ENCODE measurements around the gene STX19. TPM values are rescaled to one million over a fixed set of nuclear protein-coding genes. Genes with fewer than 3 reads are reported as not detected.
A peak's percentile ranks its signal among the peaks of the same experiment; 100 is the strongest.

The STX19 gene
- total RNA-seq, 3 donors from 2014 or later, result not detected

DNA sequence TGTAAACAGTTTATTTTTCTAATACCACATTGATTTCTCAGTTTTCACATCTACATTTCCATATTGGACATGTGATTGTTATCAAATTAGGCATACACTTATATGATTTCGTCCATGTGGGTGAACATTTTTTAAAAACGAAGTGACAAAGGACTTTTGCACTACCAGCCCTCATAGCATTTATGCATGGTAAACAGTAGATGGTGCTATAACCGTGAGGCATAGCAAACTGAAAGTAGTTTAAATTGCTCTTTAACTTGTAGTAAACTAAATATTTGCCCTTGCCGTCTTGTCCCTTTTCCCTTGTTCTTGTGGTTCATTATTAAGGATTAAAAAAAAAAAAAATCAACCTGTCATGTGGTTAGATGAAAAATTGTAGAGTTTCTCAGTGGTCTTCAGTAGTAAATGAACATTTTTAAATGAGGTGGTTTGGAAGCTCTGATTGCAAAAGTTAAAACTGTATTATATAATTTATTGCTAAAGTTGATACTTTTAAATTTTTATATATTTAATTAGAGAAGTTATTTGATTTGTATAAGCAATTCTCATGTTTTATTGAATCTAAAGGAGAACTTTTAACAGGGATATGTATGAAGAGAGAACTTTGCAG lies 24.0 kb downstream of the STX19 start:
- no peak for DNase-seq
- no peaks in the 10 kb centered on the region for H3K9me3 Mint-ChIP-seq
- H3K36me3 Mint-ChIP-seq (ENCODE audit: insufficient read depth), result no peaks in the 10 kb centered on the region
- H3K27me3 Mint-ChIP-seq (ENCODE audit: low read depth), result no peaks in the 10 kb centered on the region
- H3K4me1 Mint-ChIP-seq (ENCODE audit: low read depth), result peaks cover 2% of the 10 kb centered on the region
- H3K4me3 Mint-ChIP-seq, result peak overlapping the region; percentile 73
- peak; percentile 58 for ATAC-seq

DNA sequence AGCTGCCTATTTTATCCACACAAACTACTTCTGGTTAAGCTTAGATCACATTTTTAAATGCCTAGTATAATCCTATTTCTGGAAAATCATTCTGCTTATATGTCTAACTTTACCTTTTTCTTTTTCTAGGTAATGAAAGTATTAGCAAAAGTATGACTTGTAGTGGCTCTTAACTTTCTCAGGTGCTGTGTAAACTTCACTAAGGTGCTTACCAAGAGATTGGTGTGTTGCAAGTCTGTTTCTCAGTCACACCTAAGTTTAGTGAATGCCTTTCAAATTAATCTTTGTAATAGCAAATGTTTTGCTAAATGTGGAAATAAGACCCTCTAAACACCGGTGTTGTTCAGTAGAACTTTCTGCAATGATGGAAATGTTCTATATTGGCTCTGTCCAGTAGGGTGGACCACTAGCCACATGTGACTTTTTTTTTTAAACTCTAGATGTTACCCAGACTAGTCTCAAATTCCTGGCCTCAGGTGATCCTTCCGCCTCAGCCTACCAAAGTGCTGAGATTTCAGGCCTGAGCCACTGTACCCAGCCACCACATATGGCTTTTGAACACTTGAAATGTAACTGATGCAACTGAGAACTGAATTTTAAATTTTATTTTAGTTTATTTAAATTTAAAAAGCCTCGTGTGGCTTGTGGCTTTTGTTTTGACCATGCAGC lies 26.4 kb downstream of the STX19 start:
- no peak for ATAC-seq
- no peaks in the 10 kb centered on the region for H3K27me3 Mint-ChIP-seq (ENCODE audit: low read depth)
- no peaks in the 10 kb centered on the region for H3K9me3 Mint-ChIP-seq

DNA sequence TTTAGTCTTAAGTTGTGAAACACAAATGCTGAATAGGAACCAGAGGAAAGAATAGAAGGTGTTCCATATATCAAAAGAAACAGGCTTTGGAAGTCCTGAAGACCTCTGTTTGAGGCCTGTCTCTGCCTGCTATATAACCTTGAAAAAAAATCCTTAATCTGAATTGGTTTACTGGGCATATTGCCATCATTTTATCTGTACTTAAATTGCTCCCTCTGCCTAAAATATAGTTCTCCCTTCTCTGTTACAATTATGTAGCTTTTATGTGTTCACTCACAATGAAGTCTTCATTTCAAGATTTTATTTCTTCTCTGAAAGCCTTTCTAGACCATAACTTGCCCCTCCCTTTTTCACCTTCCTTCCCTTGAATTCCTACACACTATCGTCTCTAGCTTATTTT lies 27.2 kb downstream of the STX19 start:
- peaks cover 2% of the 10 kb centered on the region for H3K4me1 Mint-ChIP-seq (ENCODE audit: low read depth)
- ATAC-seq (no peak), DNase-seq (no peak)
- no peaks in the 10 kb centered on the region for H3K9me3 Mint-ChIP-seq
- H3K4me3 Mint-ChIP-seq, result no peak overlapping the region
- H3K27me3 Mint-ChIP-seq (ENCODE audit: low read depth), result no peaks in the 10 kb centered on the region
- peaks cover 5% of the 10 kb centered on the region for H3K36me3 Mint-ChIP-seq (ENCODE audit: insufficient read depth)

More for the DNA sequence above, 26.4 kb downstream of the STX19 start:
- no peak for DNase-seq
- H3K4me1 Mint-ChIP-seq (ENCODE audit: low read depth), result peaks cover 2% of the 10 kb centered on the region
- no peak overlapping the region for H3K4me3 Mint-ChIP-seq
- peaks cover 4% of the 10 kb centered on the region for H3K36me3 Mint-ChIP-seq (ENCODE audit: insufficient read depth)

DNA sequence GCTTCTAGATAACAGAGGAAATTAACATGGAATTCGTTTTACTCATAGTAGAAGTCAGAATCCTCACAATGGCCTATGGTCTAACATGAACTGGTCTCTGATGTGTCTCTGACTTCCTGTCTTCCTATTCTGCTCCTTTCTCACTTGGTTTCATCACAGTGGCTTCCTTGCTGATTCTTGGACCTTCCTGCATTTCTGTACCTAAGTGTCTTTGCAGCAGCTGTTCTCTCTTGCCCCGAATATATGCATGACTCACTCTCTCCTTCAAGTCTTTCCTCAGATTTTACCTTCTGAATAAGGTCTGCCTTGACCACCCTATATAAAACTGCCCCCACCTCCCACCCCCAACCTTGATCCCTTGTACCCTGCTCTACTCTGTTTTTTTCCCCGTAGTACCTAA lies 34.3 kb downstream of the STX19 start:
- Mint-ChIP-seq H3K36me3 (ENCODE audit: insufficient read depth) (peaks cover 5% of the 10 kb centered on the region), H3K4me1 (ENCODE audit: low read depth) (peaks cover 4% of the 10 kb centered on the region), H3K27me3 (ENCODE audit: low read depth) (no peaks in the 10 kb centered on the region), H3K4me3 (no peak overlapping the region), H3K9me3 (no peaks in the 10 kb centered on the region)
- ATAC-seq (no peak), DNase-seq (no peak)

DNA sequence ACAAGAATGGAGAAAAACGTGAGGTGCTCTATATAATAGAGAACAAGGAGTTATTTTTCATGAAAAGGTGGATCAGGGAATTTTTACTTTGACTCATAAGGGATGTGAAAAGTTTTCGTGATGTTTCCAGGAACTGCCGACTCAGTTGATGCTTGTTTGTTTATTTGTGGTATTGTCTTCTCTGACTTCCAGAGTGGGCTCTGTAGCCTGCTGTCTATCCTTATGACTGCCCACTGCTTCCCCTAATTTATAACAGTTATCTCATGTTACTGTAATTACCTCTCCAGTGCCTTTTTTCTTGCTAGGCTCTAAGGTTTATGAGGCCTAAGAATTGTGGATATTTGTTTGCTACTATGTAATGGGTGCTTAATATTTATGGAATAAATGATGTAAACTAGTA lies 36.2 kb downstream of the STX19 start:
- Mint-ChIP-seq H3K9me3 (no peaks in the 10 kb centered on the region), H3K4me3 (no peak overlapping the region), H3K27me3 (ENCODE audit: low read depth) (no peaks in the 10 kb centered on the region), H3K4me1 (ENCODE audit: low read depth) (peaks cover 4% of the 10 kb centered on the region), H3K36me3 (ENCODE audit: insufficient read depth) (peaks cover 3% of the 10 kb centered on the region)
- ATAC-seq, result no peak
- DNase-seq, result no peak

DNA sequence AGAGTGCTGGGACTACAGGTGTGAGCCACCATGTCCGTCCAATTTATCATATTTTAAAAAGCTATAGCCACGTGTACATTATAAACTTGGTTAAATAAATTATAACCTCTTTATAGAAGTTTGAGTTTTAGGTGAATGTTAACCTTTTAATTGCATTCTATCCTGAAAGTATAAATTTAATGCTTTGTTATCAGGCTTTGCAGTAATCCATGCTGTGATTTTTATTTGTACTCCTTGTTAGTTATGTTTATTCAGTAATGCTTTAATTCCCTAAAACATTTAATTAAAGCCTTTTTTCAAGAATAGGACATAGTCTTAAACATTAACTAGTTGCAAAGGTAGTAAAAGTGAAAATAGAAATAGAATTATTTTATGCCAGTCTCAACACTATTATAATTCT lies 36.8 kb downstream of the STX19 start:
- no peaks in the 10 kb centered on the region for H3K36me3 Mint-ChIP-seq (ENCODE audit: insufficient read depth)
- DNase-seq, result no peak
- no peaks in the 10 kb centered on the region for H3K27me3 Mint-ChIP-seq (ENCODE audit: low read depth)
- ATAC-seq, result no peak
- H3K4me3 Mint-ChIP-seq, result no peak overlapping the region
- no peaks in the 10 kb centered on the region for H3K9me3 Mint-ChIP-seq
- peaks cover 4% of the 10 kb centered on the region for H3K4me1 Mint-ChIP-seq (ENCODE audit: low read depth)

DNA sequence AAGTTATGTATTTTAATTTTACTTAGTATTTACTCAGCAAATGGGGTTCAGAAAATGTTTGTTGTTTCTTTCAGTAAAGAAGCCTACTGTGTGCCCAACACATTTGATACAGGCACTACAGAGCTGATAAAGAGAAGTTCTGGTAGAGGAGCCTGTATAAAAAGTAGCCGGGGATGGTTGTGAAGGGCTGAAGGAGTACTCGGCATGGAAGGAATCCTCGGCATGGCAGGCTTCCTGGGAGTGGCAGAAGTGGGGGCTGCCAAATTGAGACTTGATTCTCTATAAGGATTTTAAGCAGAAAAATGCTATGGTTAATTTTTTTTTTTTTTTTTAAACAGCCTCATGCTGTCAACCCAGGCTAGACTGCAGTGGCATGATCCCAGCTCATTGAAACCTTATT lies 39.2 kb downstream of the STX19 start:
- Mint-ChIP-seq H3K9me3 (no peaks in the 10 kb centered on the region), H3K4me1 (ENCODE audit: low read depth) (peaks cover 2% of the 10 kb centered on the region), H3K27me3 (ENCODE audit: low read depth) (no peaks in the 10 kb centered on the region), H3K36me3 (ENCODE audit: insufficient read depth) (no peaks in the 10 kb centered on the region), H3K4me3 (no peak overlapping the region)
- no peak for DNase-seq
- no peak for ATAC-seq

DNA sequence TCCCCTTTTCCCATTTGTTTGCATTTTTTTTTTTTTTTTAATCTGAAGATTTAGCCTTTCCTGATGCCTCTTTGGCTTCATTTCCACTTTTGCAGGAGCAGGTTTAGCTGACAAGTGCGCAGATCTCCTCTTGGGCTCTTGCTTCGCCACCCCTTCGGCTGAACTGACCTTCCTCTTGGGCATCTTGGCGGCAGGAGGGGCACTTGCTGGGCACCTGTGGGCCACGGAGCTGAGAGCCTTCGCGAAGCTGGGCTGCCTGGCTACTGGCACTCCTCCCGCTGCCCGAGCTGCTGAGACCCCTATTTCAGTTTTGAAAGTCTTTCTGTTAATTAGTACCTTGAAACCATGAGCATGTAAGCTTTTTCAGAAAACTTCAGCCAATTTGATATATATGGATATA lies 39.6 kb downstream of the STX19 start:
- ATAC-seq (no peak), DNase-seq (no peak)
- H3K36me3 Mint-ChIP-seq (ENCODE audit: insufficient read depth), result no peaks in the 10 kb centered on the region
- no peaks in the 10 kb centered on the region for H3K4me1 Mint-ChIP-seq (ENCODE audit: low read depth)
- H3K4me3 Mint-ChIP-seq, result no peak overlapping the region
- H3K27me3 Mint-ChIP-seq (ENCODE audit: low read depth), result no peaks in the 10 kb centered on the region
- no peaks in the 10 kb centered on the region for H3K9me3 Mint-ChIP-seq

DNA sequence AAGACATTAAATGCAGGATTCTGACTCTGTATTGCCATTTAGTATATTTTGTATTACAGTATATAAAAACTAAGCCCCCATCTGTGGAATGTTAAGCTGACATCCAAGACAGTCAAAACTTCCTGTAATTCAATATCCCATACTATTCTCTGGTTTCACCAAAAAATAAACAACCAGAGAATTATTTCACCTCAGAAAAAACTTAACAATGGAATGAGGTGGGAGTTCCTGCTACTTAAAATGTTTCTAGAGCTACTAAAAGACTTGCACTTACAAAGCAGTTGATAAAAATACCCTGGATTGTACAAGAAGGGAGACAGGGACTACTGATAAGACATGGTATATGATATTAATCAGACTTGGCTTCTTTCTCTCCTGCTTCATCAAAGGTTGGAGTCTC lies 40.1 kb downstream of the STX19 start:
- no peaks in the 10 kb centered on the region for H3K27me3 Mint-ChIP-seq (ENCODE audit: low read depth)
- H3K4me3 Mint-ChIP-seq, result no peak overlapping the region
- ATAC-seq, result no peak
- no peaks in the 10 kb centered on the region for H3K36me3 Mint-ChIP-seq (ENCODE audit: insufficient read depth)
- no peaks in the 10 kb centered on the region for H3K9me3 Mint-ChIP-seq
- H3K4me1 Mint-ChIP-seq (ENCODE audit: low read depth), result no peaks in the 10 kb centered on the region
- DNase-seq, result no peak

DNA sequence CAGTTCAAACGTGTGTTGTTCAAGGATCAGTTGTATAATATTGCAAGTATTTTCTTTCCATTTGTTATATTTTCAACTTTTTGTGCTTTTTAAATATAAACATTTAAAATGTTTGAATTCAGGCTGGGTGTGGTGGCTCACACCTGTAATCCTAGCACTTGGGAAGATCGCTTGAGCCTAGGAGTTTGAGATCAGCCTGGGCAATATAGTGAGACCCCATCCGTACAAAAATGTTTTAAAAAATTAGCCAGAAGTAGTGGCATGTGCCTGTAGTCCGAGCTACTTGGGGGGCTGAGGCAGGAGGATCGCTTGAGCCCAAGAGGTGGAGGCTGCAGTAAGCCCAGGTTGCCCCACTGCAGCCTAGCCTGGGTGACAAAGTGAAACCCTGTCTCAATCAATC lies 43.8 kb downstream of the STX19 start:
- no peak for DNase-seq
- Mint-ChIP-seq H3K36me3 (ENCODE audit: insufficient read depth) (no peaks in the 10 kb centered on the region), H3K27me3 (ENCODE audit: low read depth) (no peaks in the 10 kb centered on the region), H3K4me1 (ENCODE audit: low read depth) (peaks cover 17% of the 10 kb centered on the region), H3K4me3 (no peak overlapping the region), H3K9me3 (no peaks in the 10 kb centered on the region)
- ATAC-seq, result no peak

DNA sequence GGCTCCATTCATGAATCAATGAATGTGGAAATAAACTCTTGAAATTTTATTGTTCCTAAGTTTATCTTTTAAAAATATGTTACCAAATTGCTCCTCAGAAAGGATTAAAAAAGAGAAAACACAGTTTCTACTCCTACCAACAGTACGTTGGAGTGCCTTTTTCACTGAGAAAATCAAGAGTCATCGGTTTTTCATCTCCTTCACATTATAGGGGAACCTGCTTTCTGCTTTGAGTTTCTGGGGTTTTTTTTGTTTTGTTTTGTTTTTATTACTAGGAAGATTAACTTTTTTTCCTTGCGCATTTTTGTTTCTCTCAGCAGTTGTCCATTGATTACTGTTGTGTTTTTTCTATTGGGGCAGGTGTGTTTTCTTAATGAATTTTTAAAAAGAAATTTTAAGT lies 45.0 kb downstream of the STX19 start:
- Mint-ChIP-seq H3K4me1 (ENCODE audit: low read depth) (peaks cover 21% of the 10 kb centered on the region), H3K36me3 (ENCODE audit: insufficient read depth) (no peaks in the 10 kb centered on the region), H3K9me3 (no peaks in the 10 kb centered on the region), H3K4me3 (no peak overlapping the region), H3K27me3 (ENCODE audit: low read depth) (no peaks in the 10 kb centered on the region)
- no peak for ATAC-seq
- no peak for DNase-seq

DNA sequence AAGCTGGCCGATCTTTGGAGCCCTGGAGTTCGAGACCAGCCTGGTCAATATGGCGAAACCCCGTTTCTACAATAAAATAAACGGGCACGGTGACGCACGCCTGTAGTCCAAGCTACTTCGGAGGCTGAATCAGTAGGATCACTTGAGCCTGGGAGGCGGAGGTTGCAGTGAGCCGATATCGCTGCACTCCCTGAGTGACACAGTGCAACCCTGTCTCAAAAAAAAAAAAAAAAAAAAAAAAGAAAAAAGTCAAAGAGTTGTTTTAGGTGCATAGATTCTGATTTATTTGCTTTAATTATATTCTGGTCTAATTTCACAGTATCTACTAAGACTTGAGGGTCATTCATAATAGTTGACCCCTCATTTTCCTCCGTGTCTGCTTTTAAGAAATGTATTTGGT lies 46.7 kb downstream of the STX19 start:
- Mint-ChIP-seq H3K9me3 (no peaks in the 10 kb centered on the region), H3K36me3 (ENCODE audit: insufficient read depth) (no peaks in the 10 kb centered on the region), H3K4me3 (peak overlapping the region; percentile 90), H3K27me3 (ENCODE audit: low read depth) (no peaks in the 10 kb centered on the region), H3K4me1 (ENCODE audit: low read depth) (peaks cover 21% of the 10 kb centered on the region)
- DNase-seq, result no peak
- no peak for ATAC-seq

DNA sequence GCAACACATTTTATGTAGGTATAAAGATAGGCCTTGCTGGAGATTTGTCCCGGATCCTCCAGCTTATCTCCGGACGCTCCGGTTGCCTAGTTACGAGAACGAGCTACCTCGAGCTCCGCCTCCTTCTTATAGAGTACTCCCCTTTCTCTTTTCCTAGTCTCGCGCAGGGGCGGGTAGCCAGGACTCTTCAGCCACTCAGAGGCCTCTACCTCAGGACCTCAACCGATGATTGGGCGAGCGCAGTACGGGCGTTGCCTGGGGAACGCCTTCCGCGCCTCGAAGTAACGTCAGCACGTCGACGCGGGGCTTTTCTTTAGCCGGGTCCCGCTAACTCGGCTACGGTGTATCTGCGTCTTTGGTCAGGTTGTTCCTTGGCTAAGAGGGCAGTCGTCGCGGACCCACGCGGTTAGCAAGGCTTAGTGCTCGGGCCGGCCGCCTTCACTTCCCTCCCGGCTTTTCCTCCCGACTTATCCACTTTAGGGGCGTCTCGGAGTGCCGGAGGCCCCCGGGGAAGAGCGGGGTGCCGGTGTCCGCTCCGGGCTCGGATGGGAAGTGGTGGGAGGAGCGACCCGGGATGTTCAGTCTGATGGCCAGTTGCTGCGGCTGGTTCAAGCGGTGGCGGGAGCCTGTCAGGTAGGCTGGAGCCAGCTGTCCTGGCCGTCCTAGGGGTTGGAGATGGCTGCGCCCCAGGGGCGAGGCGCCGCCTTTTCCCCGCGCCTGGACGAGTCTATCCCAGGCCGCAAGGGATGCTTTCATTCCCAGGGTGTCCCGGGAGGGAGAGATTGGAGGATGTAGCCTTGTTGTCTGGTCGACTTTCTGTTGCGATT lies 48.3 kb downstream of the STX19 start, which contains the start of gene ARL13B:
TSS of gene ARL13B (plus strand) at position 306 of the 827 bp plus-strand sequence. CDS start at position 575, 269 bp downstream.
- Mint-ChIP-seq H3K36me3 (ENCODE audit: insufficient read depth) (no peaks in the 10 kb centered on the region), H3K4me3 (peak within 1 kb of the TSS; percentile 90), H3K4me1 (ENCODE audit: low read depth) (peaks cover 21% of the 10 kb centered on the region), H3K27me3 (ENCODE audit: low read depth) (no peaks in the 10 kb centered on the region), H3K9me3 (no peaks in the 10 kb centered on the region)
- peak; percentile 100 for ATAC-seq
- DNase-seq, result peak; percentile 90

DNA sequence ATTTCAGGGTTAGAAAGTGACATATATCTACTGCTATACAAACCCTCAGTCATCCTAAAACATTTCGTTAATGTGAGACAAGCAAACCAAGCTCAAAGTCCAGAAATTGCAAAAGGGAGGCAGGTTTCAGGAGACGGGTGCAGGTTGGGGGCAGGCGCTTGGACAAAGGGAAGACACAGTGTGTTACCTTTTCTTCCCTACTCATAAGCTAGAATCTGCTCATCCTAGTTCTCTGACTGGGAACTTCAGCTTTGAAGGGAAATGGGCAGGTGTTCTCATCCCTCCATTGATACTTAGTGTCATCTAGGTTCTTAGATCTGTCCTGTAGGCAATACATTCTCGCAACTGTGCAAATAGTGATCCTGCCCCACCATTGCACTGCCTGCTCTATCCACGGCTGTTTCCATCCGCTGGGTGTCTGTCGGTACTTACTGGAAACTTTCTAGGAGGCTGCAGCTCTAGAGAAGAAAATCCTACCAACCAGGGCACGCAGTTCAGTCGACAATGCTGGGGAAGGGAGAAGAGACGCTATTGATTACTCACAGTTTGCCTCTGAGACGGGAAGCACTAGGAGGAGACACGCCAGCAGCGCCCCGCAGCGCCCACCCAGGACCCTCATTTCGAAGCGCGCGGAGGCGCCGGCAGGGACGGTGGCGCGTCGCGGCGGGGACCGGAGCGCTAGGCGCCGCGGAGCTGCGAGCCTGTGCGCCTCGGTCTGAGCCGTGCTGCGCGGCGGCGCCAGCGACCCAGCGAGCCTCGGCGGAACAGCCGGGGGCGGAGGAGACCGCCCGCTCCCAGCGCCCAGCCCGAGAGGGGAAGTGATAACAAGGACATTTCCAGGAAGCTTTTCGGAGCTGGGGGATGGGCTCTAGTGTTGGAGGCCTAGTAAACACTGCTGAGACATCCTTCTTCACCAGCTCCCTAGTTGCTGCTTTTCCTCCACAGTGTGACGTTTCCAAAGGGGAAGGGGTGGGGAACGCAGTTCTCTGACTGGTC lies 55.0 kb downstream of the STX19 start, which contains the start of gene PROS1:
TSS of gene PROS1 (minus strand) at position 766 of the 996 bp plus-strand sequence. CDS start at position 619, 147 bp downstream.
- H3K9me3 Mint-ChIP-seq, result no peaks in the 10 kb centered on the region
- ATAC-seq (peak; percentile 92 to 97), DNase-seq (peak; percentile 26)
- H3K4me3 Mint-ChIP-seq, result peak within 1 kb of the TSS; percentile 76
- no peaks in the 10 kb centered on the region for H3K36me3 Mint-ChIP-seq (ENCODE audit: insufficient read depth)
- H3K27me3 Mint-ChIP-seq (ENCODE audit: low read depth), result peaks cover 16% of the 10 kb centered on the region
- peaks cover 8% of the 10 kb centered on the region for H3K4me1 Mint-ChIP-seq (ENCODE audit: low read depth)
